HG02970 (cell line): Measurements from ENCODE around the gene OTOG.

ENCODE experiments used
- ATAC-seq: cut with Tn5 transposase; IDR thresholded peaks from one replicate; pipeline ENCODE4 v1.9.1; 2021; ENCODE audit warnings: mild to moderate bottlenecking, moderate library complexity, moderate number of reproducible peaks; ENCODE audit not compliant: unreplicated experiment, low FRiP score

OTOG gene

GRCh38 chr11:17684550-17684949 lies 137.5 kb downstream of the OTOG start:
- no peak for ATAC-seq

- ATAC-seq = no peak
Observed at GRCh38 chr11:17686231-17686980, 139.3 kb downstream of the OTOG start.

GRCh38 chr11:17687946-17688670 lies 141.0 kb downstream of the OTOG start:
- no peak for ATAC-seq

- no peak for ATAC-seq
Observed at GRCh38 chr11:17691550-17691949, 144.5 kb downstream of the OTOG start.

- no peak for ATAC-seq
Observed at GRCh38 chr11:17691976-17692375, 144.9 kb downstream of the OTOG start.

GRCh38 chr11:17692931-17693330 lies 145.9 kb downstream of the OTOG start:
- ATAC-seq = no peak

- ATAC-seq = no peak
Observed at GRCh38 chr11:17693531-17693930, 146.5 kb downstream of the OTOG start.

GRCh38 chr11:17694494-17695110 lies 147.5 kb downstream of the OTOG start:
- ATAC-seq = no peak

GRCh38 chr11:17695454-17696441 lies 148.7 kb downstream of the OTOG start:
- ATAC-seq = no peak

GRCh38 chr11:17696741-17697140 lies 149.7 kb downstream of the OTOG start:
- no peak for ATAC-seq
